ENCODE measurements around the gene LDLRAD2.

DNA sequence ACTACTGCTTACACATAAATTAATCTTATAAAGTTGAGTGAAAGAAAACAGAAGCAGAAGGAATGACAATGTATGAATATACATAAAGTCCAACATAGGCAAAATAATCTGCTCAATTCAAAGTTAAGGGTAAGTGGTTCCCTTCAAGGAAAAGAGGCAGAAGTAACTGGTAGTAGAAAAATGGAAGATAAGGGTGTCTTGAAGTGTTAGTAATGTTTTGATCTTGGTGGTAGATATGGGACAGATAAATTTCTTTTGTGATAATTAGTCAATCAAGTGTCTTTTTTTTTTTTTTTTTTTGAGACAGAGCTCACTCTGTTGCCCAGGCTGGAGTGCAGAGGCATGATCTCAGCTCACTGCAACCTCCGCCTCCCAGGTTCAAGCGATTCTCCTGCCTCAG is 41.9 kb upstream of the LDLRAD2 start:
- TF ChIP-seq, protein P1, sequence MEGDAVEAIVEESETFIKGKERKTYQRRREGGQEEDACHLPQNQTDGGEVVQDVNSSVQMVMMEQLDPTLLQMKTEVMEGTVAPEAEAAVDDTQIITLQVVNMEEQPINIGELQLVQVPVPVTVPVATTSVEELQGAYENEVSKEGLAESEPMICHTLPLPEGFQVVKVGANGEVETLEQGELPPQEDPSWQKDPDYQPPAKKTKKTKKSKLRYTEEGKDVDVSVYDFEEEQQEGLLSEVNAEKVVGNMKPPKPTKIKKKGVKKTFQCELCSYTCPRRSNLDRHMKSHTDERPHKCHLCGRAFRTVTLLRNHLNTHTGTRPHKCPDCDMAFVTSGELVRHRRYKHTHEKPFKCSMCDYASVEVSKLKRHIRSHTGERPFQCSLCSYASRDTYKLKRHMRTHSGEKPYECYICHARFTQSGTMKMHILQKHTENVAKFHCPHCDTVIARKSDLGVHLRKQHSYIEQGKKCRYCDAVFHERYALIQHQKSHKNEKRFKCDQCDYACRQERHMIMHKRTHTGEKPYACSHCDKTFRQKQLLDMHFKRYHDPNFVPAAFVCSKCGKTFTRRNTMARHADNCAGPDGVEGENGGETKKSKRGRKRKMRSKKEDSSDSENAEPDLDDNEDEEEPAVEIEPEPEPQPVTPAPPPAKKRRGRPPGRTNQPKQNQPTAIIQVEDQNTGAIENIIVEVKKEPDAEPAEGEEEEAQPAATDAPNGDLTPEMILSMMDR (IDR thresholded peaks at IDR 0.05): no peak
- TF ChIP-seq POLR2A (IDR thresholded peaks at IDR 0.05): no peak
